Fibroblast of mammary gland (primary cell): ENCODE results near the gene PBX1.

Experiments
- DNase-seq: peaks from one replicate; pipeline ENCODE4 v3.0.0-alpha.2; 2010; ENCODE audit warnings: low read depth
- H3K4me3 ChIP-seq: 2 replicates; pipeline ENCODE4 v1.5.1; 2011; ENCODE audit warnings: low read depth, mild to moderate bottlenecking, low read length, moderate library complexity; ENCODE audit not compliant: control insufficient read depth
- CTCF ChIP-seq: conservative IDR thresholded peaks from 2 replicates; pipeline ENCODE4 v1.5.1; 2011; ENCODE audit warnings: low read depth, low read length, inconsistent platforms; ENCODE audit not compliant: control insufficient read depth, insufficient read depth

PBX1 gene

GRCh38 chr1:164653705-164654104, 94.7 kb downstream of the PBX1 start:
- TF ChIP-seq CTCF, result no peak
- DNase-seq, result no peak

GRCh38 chr1:164654200-164654599, 95.2 kb downstream of the PBX1 start:
- TF ChIP-seq CTCF, result no peak
- no peak overlapping the region for H3K4me3 ChIP-seq
- DNase-seq, result no peak

More at GRCh38 chr1:164653705-164654104, 94.7 kb downstream of the PBX1 start:
- H3K4me3 ChIP-seq, result no peak overlapping the region

GRCh38 chr1:164658864-164659263, 99.9 kb downstream of the PBX1 start:
- TF ChIP-seq CTCF, result no peak
- no peak overlapping the region for H3K4me3 ChIP-seq
- DNase-seq, result no peak

GRCh38 chr1:164659621-164660411, 100.8 kb downstream of the PBX1 start:
- no peak for DNase-seq
- TF ChIP-seq CTCF, result no peak
- no peak overlapping the region for H3K4me3 ChIP-seq

- TF ChIP-seq CTCF, result no peak
- no peak overlapping the region for H3K4me3 ChIP-seq
- no peak for DNase-seq
These were observed 101.4 kb downstream of the PBX1 start for GRCh38 chr1:164660412-164660772.

GRCh38 chr1:164660775-164661174, 101.8 kb downstream of the PBX1 start:
- no peak overlapping the region for H3K4me3 ChIP-seq
- DNase-seq, result no peak
- TF ChIP-seq CTCF, result no peak
